Measurements from ENCODE around the gene ARPP21. TPM values are rescaled to one million over a fixed set of nuclear protein-coding genes. Genes with fewer than 3 reads are reported as not detected.

The ARPP21 gene
- total and polyA plus RNA-seq, 9 donors = not detected

- DNase-seq = no peak
- no peak for TF ChIP-seq EP300 (IDR thresholded peaks at IDR 0.05)
- no peak for TF ChIP-seq POLR2A (IDR thresholded peaks at IDR 0.05)
- TF ChIP-seq CTCF (IDR thresholded peaks at IDR 0.05) = no peak
- 66 to 87% (median 74%) methylated on average over 3 of the region's 3 CpGs for WGBS, 3 donors
- Histone ChIP-seq H3K27ac (no peak overlapping the region), H3K4me1 (ENCODE audit: insufficient read depth) (no peaks in the 10 kb centered on the region), H3K4me3 (no peak overlapping the region), H3K9me3 (no peaks in the 10 kb centered on the region), H3K36me3 (no peaks in the 10 kb centered on the region), H3K27me3 (no peaks in the 10 kb centered on the region)
- intact Hi-C loops (cut with DNase I) = no loop called here
These were observed 42.9 kb upstream of the ARPP21 start for GRCh38 chr3:35596335-35596995.

DNA sequence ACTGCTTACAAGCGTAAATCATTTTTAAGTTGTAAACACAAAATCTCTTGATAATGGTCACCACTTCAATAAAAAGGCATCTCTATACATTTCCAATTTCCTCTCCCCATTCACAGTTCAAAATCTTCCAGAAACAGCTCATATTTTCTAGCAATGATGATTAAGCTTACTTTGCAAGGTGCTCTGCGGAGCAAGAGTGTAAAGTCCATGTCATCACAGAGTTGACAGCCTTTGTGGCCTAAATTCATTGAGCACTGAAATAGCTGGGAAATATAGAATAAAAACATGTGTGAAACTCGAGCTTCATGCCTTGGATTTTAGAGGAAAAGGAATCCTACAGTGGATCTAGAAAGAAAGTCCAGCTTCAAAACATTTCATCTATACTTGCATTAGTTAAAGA is 41.8 kb upstream of the ARPP21 start:
- WGBS, 3 donors = 71 to 76% (median 74%) methylated on average over 3 of the region's 3 CpGs
- TF ChIP-seq CTCF (IDR thresholded peaks at IDR 0.05) = no peak
- no peak for TF ChIP-seq POLR2A (IDR thresholded peaks at IDR 0.05)
- TF ChIP-seq EP300 (IDR thresholded peaks at IDR 0.05) = no peak
- H3K4me3 ChIP-seq = no peak overlapping the region
- H3K27ac ChIP-seq = no peak overlapping the region
- no peak for DNase-seq
- no peaks in the 10 kb centered on the region for H3K36me3 ChIP-seq
- H3K9me3 ChIP-seq = no peaks in the 10 kb centered on the region
- intact Hi-C loops (cut with DNase I) = no loop called here
- H3K4me1 ChIP-seq (ENCODE audit: insufficient read depth) = no peaks in the 10 kb centered on the region
- no peaks in the 10 kb centered on the region for H3K27me3 ChIP-seq

DNA sequence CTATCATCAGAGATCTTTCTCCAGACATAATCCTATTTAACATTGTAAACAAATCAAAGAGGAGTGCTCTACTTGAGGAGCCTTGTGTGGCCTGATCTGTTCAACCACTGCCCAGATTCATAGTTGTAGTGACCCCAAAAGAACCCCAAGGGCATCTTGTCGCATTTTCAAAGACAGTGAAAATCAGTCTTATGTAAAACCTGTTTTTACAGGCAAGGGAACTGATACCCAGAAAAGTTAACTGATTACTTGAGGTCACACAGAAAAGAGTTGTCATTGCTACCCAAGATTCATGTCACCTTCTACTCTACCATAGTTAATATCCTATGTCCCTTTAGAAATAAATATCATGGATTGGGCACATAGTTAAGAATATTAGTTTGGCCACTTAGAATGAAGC is 40.5 kb upstream of the ARPP21 start:
- TF ChIP-seq CTCF (IDR thresholded peaks at IDR 0.05) (no peak), EP300 (IDR thresholded peaks at IDR 0.05) (no peak), POLR2A (IDR thresholded peaks at IDR 0.05) (no peak)
- Histone ChIP-seq H3K27ac (no peak overlapping the region), H3K9me3 (no peaks in the 10 kb centered on the region), H3K27me3 (no peaks in the 10 kb centered on the region), H3K36me3 (no peaks in the 10 kb centered on the region), H3K4me3 (no peak overlapping the region), H3K4me1 (ENCODE audit: insufficient read depth) (no peaks in the 10 kb centered on the region)
- intact Hi-C loops (cut with DNase I) = no loop called here
- no peak for DNase-seq
- WGBS, 3 donors = 81 to 95% (median 86%) methylated on average over 1 of the region's 1 CpG

- H3K4me3 ChIP-seq = no peak overlapping the region
- H3K9me3 ChIP-seq = no peaks in the 10 kb centered on the region
- no peak for DNase-seq
- no peaks in the 10 kb centered on the region for H3K36me3 ChIP-seq
- H3K27me3 ChIP-seq = no peaks in the 10 kb centered on the region
- H3K4me1 ChIP-seq (ENCODE audit: insufficient read depth) = no peaks in the 10 kb centered on the region
- TF ChIP-seq EP300 (IDR thresholded peaks at IDR 0.05) (no peak), POLR2A (IDR thresholded peaks at IDR 0.05) (no peak), CTCF (IDR thresholded peaks at IDR 0.05) (no peak)
- H3K27ac ChIP-seq = no peak overlapping the region
- intact Hi-C loops (cut with DNase I) = no loop called here
These were observed 37.4 kb upstream of the ARPP21 start for GRCh38 chr3:35601959-35602358.
